GM18909 (cell line): ENCODE measurements around the gene PRLR.
"Not testable (repeated sequence)": the region's sequence is repeated elsewhere in the genome, so short reads cannot be mapped to it uniquely, and the experiment has no call there.

Source experiments
- ATAC-seq: cut with Tn5 transposase; IDR thresholded peaks from one replicate; pipeline ENCODE4 v1.9.1; 2021; ENCODE audit warnings: mild to moderate bottlenecking; ENCODE audit not compliant: unreplicated experiment, poor library complexity

The PRLR gene

DNA sequence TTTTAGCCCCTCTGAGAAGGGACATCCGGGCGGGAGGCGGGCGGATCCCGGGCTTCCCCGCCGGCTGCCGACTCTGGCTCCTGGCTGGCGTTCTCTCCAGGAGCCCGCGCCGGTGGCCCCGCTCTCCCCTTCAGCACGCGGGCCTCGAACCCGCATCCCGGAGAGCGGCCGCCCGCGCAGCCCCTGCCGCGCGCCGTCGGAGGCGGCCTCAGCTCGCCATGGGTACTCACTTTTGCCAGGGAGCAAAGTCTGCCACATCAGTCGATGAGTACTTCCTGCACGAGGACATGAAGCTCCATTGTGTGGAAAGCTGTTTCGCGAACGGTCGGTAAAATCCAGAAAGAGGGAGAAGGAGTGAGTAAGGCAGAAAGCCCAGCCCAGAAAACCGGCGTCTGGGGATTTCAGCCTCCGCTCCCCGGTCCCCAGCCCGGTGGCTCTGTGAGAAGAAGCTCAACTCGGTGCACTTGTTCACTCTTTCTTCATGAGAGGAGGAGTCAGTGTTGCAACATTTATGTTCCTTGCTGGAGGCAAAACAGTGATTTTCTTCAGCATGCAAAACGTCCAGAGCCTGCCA is at the start of gene PRLR:
Gene PRLR (minus strand): TSS at position 450 of the 574 bp plus-strand sequence. CDS start 140,867 bp downstream, outside the sequence.
- ATAC-seq, result peak; percentile 19

DNA sequence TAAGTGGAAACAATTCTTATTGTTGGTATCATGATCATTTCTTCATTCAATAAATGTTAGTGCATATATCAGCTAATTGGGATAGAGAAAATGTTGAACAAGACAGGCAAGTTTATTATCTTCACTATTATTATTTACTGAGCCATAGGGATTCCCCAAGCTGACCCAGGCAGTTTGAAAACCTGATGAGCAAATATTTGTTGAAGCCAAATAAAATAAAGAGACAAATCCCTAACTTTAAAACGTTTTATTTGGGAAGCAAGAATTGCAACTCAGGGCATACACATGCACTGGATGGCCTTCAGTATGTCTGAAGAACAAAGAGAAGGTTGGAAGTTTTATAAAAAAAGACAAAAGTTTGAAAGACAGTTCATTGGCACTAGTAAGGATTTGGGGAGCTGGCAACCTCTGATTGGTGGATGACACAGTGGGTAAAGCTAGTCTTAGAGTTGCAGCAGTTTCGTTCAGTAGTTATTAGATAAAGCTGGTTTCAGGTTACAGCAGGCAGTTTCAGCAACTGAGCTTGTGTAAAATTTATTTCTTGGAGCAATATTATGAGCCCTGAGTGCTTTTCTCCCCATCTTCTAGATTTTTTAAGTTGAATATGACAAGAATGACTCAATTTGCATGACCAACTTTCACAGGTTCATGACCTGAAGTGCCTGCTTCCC is 44.7 kb upstream of the PRLR start:
- no peak for ATAC-seq

DNA sequence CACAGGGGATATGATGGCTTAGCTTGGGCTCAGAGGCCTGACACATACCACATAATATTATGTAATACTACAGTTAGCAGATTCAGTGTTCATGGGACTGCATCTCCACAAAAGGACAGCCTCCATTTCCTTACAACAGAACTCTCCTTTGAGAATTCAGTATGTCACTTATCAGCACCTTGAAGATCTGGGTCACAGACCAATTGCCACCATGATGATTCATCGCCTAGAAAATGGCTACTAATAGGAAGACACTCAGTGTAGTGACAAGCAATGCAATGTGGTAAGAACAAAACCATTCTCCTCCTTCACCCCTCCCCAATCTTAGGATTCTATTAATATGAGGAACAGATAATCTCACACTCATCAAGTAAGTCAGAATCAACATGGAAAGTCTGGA is 38.7 kb upstream of the PRLR start:
- ATAC-seq, result no peak

DNA sequence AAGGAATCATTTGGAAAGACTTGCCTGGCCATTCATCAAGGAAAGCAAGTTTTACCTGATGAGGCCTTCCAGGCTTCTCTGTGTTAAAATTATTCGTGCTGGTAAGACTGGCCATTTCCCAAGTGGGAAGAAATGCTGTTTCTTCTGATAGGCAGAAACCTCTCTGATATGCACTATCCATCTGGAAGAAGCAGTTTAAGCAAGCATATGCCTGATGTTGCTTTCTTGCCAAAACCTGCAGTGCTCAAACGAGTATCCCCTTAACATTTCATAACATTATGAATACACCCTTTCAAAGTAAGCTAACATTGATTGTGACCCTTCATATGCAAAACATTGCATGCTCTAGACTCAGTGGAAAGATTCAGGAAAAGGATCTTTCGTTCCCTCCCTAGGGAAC is 36.0 kb upstream of the PRLR start:
- ATAC-seq, result no peak

DNA sequence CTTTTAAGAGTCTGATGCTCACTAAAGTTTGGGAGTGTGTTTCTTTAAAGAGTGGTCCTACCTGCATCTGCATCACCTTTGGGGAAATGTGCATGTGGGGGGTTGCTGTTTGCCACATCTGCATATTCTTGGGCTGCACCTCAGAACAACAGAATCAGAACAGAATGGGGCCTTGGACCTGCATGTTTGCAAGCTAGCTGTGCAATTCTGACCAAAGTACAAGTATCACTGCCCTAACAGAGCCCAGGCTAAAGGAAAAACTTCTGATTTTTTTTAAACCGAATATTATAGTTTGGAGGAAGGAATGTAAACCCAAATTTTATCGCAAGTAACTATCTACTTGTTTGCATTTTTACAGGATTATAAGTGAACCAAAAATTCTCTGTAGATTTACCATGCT is 34.2 kb upstream of the PRLR start:
- no peak for ATAC-seq

DNA sequence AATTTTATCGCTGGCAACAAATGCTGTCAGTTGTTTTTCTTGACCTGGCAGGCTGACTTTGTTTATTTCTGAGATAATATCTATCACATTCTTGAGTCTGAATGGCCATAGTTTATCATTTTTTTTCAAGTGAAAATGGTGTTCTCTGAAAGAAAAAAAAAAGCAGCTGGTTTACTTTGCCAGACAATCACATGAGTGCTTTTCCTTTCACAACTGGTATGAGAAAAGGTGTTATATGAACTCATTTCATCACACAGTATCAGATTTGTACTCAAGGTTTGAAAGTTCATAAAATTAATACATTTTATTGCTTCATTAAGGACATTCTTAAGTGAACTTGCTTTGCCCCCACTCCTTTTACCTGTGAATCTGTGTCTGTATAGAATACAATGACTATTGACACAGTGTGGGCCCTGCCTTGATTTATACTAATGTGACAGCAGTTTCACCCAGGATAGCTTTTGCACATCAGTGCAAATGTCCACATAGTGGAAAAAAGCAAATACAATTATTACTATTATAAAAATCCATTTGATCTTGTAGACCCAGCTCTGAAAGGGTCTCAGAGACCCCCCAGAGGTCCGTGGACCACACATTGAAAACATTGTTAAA is 33.1 kb upstream of the PRLR start:
- ATAC-seq, result no peak

DNA sequence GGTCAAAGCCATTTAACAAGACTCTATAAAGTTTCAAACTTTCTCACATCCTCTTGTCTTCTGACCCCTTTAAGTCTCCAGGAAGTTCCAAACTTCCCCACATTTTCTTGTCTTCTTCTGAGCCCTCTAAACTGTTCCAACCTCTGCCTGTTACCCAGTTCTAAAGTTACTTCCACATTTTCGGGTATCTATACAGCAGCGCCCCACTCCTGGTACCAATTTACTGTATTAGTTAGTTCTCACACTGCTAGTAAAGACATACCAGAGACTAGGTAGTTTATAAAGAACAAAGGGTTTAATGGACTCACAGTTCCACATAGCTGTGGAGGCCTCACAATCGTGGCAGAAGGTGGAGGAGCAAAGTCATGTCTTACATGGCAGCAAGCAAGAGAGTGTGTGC is 23.3 kb upstream of the PRLR start:
- ATAC-seq, result no peak

DNA sequence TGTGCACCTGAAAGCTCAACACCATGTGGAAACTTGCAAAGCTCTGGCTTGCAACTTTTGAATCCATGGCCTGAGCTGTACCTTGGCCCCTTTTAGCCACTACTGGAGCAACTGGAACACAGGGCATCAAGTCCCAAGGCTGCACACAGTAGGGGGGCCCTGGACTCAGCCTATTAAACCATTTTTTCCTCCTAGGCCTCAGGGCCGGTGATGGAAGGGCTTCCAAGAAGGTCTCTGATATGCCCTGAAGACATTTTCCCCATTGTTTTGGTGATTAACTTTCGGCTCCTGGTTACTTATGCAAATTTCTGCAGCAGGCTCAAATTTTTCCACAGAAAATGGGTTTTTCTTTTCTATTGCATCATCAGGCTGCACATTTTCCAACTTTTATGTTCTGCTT is 22.7 kb upstream of the PRLR start:
- ATAC-seq, result no peak

DNA sequence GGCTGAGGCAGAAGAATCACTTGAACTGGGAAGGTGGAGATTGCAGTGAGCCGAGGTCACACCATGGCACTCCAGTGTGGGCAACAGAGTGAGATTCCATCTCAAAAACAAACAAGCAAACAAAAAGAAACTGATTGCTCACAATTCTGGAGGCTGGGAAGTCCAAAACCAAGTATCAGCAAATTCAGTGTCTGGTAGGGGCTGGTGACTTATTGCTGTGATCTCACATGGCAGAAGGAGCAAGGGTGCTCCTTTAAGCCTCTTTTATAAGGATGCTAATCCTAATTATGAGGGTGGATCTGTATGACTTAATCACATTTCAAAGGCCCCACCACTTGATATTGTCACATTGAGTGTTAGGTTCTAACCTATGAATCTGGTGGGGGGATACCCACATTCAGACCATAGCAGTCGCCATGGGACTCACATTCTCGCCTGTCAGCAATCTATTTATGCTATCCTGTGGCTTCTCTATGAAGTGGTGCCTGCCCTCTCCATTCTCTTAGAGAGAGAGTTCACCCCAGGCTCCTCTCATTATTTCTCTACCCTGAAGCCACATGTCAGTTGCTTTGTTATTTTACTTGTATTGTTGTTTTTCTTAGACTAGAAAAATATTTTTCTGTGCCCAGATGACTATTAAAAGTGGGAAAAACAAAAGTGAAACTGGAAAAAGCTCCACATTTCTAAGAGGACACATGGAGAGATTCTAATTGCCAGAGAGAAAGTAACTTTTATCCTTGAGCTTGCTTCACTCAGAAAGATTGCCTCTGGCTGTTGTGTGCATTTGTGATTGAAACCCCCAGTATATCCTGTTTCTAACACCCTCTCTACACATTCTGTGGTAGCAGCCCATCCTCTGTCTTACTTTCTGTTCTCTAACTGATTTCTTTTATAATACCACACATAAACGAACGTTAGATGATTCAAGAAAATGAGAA is 18.8 kb upstream of the PRLR start:
- no peak for ATAC-seq

DNA sequence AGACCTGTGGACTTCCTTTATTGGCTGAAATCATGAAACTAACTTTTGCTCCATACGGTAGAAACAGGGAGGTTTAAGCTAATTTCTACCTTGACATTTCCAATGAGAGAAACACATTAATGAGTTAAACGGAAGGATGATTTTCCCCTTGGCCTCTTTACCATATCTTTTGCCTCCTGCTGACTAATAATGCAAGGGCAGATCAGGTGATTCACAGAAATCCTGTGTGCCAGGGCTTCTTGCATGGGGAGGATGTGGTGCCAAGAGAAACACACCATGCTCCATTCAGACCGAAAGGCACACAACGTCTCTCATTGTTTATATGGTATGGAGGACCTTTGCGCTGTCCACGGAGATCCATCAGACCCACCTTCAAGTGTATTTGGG is 17.4 kb upstream of the PRLR start:
- no peak for ATAC-seq

DNA sequence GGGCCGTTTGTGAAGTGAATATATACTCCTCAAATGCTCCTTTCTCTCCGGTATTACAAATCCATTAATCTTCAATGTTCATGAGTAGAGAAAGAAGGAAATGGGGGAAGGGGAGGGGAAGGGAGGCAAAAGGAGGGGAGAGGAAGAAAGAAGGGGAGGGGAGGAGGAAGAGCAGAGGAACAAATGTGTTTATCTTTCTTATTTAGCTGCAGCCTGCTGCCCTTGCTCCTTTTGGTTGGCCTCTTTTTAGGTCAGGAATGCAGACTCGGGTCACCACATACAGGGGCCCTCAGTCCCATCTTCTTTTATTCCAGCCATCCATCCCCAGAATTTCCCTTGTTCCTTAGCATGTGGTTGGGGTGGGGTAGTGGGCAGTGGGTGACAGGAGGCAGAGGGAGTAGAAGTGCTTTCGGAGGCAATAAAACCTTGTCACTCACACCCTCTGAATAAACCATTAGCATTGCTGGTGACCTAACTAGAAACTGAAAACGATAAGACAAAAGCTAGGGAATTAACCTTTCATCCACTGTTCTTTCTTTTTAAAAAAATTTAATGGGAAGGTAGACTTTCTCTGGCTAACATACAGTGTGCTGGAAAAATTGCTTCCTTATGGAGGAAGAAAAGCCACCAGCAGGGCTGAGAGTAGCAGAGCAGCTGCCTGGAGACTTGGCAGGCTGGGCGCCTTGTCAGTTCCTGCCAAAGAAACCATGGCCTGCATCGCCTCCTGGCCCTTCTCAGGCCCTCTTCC is 16.8 kb upstream of the PRLR start:
- ATAC-seq, result no peak

DNA sequence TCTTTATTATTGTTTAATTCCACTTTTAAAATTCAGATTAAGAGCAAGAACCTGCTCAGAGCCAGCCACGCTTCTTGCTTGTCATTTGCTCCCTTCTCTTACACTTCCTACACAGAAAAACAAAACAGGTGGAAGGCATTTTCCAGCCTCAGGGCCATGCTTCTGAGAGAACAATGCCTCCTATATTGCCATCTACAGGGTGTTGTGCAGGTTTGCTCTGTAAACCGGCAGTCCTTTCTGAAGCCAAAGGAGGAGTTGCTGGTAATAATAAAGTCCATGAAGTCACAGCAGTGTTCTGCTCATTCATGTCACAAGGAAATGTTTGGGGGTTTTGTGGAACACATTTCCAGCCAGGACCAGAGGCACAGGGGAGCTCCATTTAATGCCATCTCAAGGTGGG is 16.1 kb upstream of the PRLR start:
- no peak for ATAC-seq

DNA sequence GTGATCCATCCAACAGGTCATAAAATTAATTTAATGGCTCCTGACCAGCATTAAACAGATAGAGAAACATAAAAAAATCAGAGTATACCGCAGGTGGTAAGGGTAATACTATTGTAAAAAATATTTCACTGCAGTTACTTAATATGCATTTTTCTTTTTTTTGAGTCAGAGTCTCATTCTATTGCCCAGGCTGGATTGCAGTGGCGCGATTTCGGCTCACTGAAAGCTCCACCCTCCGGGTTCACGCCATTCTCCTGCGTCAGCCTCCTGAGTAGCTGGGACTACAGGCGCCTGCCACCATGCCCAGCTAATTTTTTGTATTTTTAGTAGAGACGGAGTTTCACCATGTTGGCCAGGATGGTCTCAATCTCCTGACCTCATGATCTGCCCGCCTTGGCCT is 15.1 kb upstream of the PRLR start:
- ATAC-seq, result not testable (repeated sequence)

DNA sequence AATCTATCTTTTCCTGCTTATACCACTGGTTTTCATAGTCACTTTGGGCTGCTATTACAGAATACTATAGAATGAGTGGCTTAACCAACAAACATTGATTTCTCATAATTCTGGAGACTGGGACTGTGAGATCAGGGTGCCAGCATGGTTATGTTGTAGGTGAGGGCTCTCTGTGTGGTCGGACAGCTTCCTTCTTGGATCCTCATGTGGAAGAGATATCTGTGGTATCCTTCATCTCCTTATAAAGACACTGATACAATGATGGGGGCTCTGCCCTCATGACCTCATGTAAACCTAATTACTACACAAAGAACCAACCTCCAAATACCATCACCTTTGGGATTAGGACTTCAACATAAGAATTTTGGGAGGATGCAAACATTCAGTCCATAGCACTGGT is 13.9 kb upstream of the PRLR start:
- ATAC-seq, result no peak

DNA sequence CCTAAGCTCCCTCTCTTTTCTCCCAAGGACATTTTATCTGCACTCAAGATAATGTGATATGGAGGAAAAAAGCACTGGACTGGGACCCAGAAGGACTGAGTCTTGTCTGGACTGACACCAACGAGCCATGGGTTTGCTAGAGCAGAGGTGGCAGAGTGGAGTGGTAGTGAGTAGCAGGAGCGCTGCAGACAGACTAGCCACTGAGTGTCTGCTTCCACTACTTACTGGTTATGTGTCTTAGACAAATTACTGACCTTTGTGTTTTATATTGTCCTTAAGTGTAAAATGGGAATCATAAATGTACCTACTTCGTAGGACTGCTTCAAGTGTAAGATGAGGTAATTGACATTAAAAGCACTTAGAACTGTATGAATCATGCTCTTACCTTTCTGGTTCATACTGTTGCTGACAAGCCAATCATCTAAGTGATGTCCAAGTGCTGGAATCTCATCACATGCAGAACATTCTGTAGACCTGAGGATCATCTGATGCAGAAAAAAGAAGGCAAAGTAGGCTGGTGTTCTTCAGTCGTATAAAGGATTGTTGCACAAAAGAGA is 12.5 kb upstream of the PRLR start:
- ATAC-seq, result no peak

DNA sequence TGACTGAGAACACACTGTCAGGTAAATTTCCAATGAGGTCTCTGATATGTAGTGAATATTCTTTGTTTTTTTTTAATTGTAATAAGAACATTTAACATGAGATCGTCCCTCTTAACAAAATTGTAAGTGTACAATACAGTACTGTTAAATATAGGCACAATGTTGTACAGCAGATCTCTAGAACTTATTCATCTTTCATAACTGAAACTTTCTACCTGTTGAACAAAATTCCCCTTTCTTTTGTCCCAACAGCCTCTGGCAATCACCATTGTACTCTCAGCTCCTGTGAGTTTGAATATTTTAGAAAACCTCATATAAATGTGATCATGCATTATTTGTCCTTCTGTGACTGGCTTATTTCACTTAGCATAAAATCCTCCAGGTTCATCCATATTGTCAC is 10.6 kb upstream of the PRLR start:
- no peak for ATAC-seq

DNA sequence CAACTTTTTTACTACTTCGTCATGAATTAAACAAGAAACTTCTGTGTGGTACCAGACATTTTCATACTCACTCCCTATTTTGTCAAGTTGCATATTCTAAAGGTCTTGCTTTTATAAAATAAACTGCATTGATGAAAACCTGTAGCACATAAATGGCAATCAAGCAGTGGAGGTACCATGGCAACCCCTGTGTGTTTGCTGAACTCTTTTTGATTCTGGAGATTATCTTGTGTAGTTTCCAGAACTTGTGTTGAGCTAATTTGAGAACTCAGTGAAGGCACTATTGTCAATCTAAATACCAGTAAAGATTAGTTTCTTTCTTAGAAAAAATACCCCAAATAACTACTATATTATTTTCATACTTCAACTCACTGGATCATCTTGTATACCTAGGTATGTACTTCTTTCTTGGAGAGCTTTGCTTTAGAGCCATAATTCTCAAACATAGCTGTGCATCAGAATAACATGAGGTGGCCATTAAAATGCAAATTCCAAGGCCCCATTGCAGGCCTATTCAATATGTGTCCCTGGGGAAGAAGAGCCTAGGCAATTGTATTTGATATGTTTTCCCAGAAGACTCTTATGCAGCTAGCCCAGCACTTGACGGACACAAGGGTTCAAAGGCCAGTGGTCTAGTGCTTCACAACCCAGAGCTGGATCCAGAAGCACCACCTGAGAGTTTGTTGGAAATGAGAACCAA is 9.8 kb upstream of the PRLR start:
- ATAC-seq, result no peak

DNA sequence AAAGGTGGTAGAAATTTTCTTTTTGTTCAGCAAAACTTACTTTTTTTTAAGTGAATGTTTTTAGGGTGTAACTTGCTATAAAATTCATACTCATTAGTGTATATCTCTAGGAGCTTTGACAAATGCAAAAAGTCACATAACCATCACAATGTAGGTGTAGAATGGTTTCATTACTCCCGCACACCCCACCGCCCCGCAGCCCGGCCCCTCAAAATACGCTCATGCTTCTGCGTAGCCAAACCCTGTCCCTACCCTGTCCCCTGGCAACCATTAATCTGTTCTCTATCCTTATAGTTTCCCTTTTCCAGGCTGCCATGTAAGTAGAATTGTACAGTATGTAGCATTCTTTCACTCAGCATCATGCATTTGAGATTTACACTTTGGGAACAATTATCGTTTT is 9.2 kb upstream of the PRLR start:
- ATAC-seq, result no peak

DNA sequence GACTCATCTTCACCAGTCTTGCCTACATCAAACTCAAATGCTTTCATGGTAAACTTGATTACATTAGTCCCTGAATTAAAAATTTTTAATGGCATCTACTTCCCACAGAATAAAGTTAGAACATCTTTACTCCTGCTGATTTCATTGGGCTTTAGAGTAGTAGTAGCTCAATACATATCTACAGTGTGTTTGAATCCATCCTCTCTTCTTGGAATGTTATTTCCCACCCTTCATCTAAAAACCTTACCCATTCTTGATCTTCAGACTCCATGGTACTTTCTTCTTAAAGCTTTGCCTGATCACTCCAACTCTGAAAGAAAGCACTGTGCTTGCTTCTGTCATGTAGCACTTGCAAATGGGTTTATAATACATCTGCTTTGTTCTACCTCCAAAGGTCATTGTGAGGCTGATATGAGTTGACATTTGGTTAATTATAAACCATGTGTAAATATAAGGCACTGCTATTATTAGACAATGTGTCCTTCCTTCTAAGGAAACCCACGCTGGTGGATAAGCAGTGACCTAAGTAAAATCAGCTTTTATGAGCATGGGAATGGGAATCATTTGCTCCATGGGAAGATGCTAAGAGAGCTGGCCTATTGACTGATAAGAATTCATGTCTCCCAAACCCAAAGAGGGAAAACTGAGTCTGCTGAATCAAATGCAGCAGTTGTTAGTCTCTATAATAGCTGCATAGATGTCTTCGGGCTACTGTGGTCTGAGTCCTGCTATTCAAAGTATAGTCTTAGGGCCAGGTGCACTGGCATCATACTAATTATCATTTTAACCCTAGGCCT is 7.5 kb upstream of the PRLR start:
- ATAC-seq, result peak; percentile 93
